Body of pancreas (tissue), 4 donors: ENCODE measurements around the gene PCSK5.

Experiments
- CTCF ChIP-seq, 7 experiments: fragments of 450-650 bp in 4 of 7; fragments of 200-600 bp in 3 of 7; sonication (generic) in 3 of 7; IDR thresholded peaks; one replicate each; pipeline ENCODE4 v1.5.1; 2016 to 2019; ENCODE audit warnings: antibody characterized with exemption in 7 of 7
- POLR2A ChIP-seq, 3 donors: fragments of 450-650 bp; IDR thresholded peaks; one replicate each; pipeline ENCODE4 v1.6.1; 2016; ENCODE audit warnings: antibody characterized with exemption in 3 of 3, mild to moderate bottlenecking in 2 of 3

- TF ChIP-seq CTCF (IDR thresholded peaks at IDR 0.05) (no peak), POLR2A (IDR thresholded peaks at IDR 0.05) (no peak)
Measured at GRCh38 chr9:76101075-76101474, 210.6 kb downstream of the PCSK5 start.
